Activated T-cell treated with anti-CD3 and anti-CD28 coated beads, Interleukin-2, amount 50 U/mL, for 4 hours (primary cell): ENCODE data around the gene EIF3L. TPM values are rescaled to one million over a fixed set of nuclear protein-coding genes. Genes with fewer than 3 reads are reported as not detected.

ENCODE experiments used
- ATAC-seq, 2 donors: fragments of 200-7000 bp; cut with Tn5 transposase; one replicate each; pipeline ENCODE4 v1.10.0; 2021
- DNase-seq: peaks from one replicate; pipeline ENCODE4 v3.0.0-alpha.2; 2020
- H3K27me3 Mint-ChIP-seq: one replicate; pipeline ENCODE4 v1.8.0; 2021; ENCODE audit warnings: low read depth, mixed read lengths
- H3K36me3 Mint-ChIP-seq: one replicate; pipeline ENCODE4 v1.8.0; 2022; ENCODE audit warnings: mixed read lengths; ENCODE audit not compliant: insufficient read depth
- H3K4me1 Mint-ChIP-seq: one replicate; pipeline ENCODE4 v1.8.0; 2021; ENCODE audit warnings: low read depth, mixed read lengths
- H3K4me3 Mint-ChIP-seq: one replicate; pipeline ENCODE4 v1.8.0; 2021; ENCODE audit warnings: mild to moderate bottlenecking, moderate library complexity, mixed read lengths
- H3K9me3 Mint-ChIP-seq: one replicate; pipeline ENCODE4 v1.8.0; 2021; ENCODE audit warnings: mixed read lengths
- total RNA-seq, 3 donors: library from RNA; stranded (reverse); gene quantifications; one replicate each; pipeline ENCODE4 v1.2.1, GENCODE V29; 2021

EIF3L gene
- total RNA-seq, 3 donors from 2014 or later: 448 to 518 (median 461) TPM

- no peak for ATAC-seq
These were observed 67.1 kb downstream of the EIF3L start for GRCh38 chr22:37916311-37916710.

GRCh38 chr22:37917874-37918548, 68.8 kb downstream of the EIF3L start:
- Mint-ChIP-seq H3K36me3 (peaks cover 5% of the 10 kb centered on the region), H3K27me3 (no peaks in the 10 kb centered on the region), H3K4me1 (peaks cover 5% of the 10 kb centered on the region), H3K9me3 (no peaks in the 10 kb centered on the region), H3K4me3 (no peak overlapping the region)
- no peak for DNase-seq
- no peak for ATAC-seq

More at GRCh38 chr22:37916311-37916710, 67.1 kb downstream of the EIF3L start:
- no peak overlapping the region for H3K4me3 Mint-ChIP-seq
- no peaks in the 10 kb centered on the region for H3K27me3 Mint-ChIP-seq
- peaks cover 8% of the 10 kb centered on the region for H3K4me1 Mint-ChIP-seq
- H3K9me3 Mint-ChIP-seq: no peaks in the 10 kb centered on the region
- DNase-seq: no peak
- peaks cover 5% of the 10 kb centered on the region for H3K36me3 Mint-ChIP-seq

- DNase-seq: no peak
- no peaks in the 10 kb centered on the region for H3K9me3 Mint-ChIP-seq
- peaks cover 5% of the 10 kb centered on the region for H3K36me3 Mint-ChIP-seq
- H3K4me1 Mint-ChIP-seq: peaks cover 5% of the 10 kb centered on the region
- no peak overlapping the region for H3K4me3 Mint-ChIP-seq
- no peak for ATAC-seq
- H3K27me3 Mint-ChIP-seq: no peaks in the 10 kb centered on the region
These were observed 69.5 kb downstream of the EIF3L start for GRCh38 chr22:37918580-37919270.

- ATAC-seq (no peak), DNase-seq (no peak)
- Mint-ChIP-seq H3K4me1 (peaks cover 5% of the 10 kb centered on the region), H3K36me3 (peaks cover 5% of the 10 kb centered on the region), H3K4me3 (peak overlapping the region; percentile 53), H3K27me3 (no peaks in the 10 kb centered on the region), H3K9me3 (no peaks in the 10 kb centered on the region)
These were observed 70.9 kb downstream of the EIF3L start for GRCh38 chr22:37920126-37920525.

GRCh38 chr22:37922191-37922590, 73.0 kb downstream of the EIF3L start:
- DNase-seq: no peak
- Mint-ChIP-seq H3K27me3 (no peaks in the 10 kb centered on the region), H3K9me3 (no peaks in the 10 kb centered on the region), H3K4me1 (peaks cover 5% of the 10 kb centered on the region), H3K36me3 (peaks cover 3% of the 10 kb centered on the region), H3K4me3 (no peak overlapping the region)
- no peak for ATAC-seq

DNA sequence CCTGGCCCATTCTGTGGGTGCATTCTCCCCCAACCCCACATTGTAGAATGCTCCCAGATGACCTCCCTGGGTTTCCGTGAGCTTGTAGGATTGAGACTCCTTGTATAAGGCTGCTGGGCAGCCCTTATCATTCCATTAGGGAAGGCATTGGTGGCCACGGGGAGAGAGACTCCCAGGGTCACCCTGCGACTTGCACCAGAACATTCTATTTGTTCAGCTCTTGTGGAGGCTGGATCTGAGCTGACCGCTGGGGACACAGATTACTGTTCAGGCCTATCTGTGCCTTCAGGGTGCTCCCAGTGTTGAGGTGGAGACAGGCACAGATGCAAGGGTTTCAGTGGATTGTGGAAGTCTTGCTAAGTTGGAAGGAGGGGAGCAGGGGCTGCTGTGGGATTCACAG, 74.7 kb downstream of the EIF3L start:
- no peaks in the 10 kb centered on the region for H3K27me3 Mint-ChIP-seq
- peaks cover 3% of the 10 kb centered on the region for H3K36me3 Mint-ChIP-seq
- DNase-seq: no peak
- ATAC-seq: no peak
- no peak overlapping the region for H3K4me3 Mint-ChIP-seq
- H3K4me1 Mint-ChIP-seq: peaks cover 5% of the 10 kb centered on the region
- H3K9me3 Mint-ChIP-seq: no peaks in the 10 kb centered on the region

DNA sequence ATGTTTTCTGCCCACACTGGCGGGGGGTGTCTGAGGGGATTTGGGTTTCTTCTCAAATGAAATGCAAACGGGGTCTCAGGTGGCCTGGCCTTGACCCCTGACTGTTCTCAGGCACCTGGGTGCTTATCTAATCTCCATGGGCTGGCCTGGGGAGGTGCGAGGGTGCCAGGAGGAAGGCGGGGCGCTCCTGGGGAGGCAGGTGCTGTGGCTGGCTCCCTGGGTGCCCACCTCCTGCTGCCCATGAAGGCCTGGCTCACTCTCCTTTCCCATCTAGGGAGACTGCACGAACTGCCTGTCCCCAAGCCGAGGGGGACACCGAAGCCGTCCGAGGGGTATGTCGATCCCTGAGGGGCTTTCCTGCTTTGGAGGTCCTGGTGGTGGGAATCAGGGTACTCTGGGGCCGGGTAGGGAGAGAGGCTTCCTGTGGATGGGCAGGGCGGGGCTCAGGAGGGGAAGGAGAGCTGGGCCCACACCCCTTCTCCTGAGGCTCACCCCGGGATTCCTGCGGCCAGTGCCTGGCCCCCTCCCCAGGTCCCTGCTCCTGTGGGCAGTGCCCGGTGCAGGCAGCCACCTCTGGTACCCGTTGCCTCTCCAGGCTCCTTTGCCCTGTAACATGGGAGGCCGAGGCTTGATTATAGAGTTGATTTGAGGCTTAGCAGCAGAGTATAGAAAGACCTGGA, 75.3 kb downstream of the EIF3L start:
- ATAC-seq: no peak
- H3K4me1 Mint-ChIP-seq: peaks cover 5% of the 10 kb centered on the region
- peaks cover 3% of the 10 kb centered on the region for H3K36me3 Mint-ChIP-seq
- H3K9me3 Mint-ChIP-seq: no peaks in the 10 kb centered on the region
- no peaks in the 10 kb centered on the region for H3K27me3 Mint-ChIP-seq
- no peak overlapping the region for H3K4me3 Mint-ChIP-seq
- no peak for DNase-seq

DNA sequence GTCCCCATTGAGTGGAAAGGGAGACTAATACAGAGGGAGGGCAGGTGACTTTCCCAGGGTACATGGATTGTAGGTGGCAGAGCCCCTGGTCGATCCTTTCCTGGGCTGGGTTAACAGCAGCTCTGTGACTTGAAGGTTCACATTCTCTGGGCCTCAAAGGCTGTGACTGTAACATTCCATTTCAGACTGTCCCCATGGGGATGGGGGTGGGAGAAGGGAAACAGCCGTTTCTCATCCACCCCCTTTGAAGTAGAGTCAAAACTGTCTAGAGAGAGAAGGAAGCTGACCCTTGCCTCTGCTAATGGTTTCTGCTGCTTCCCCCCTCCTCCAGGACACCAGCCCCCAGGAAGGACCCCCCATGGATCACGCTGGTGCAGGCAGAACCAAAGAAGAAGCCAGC, 76.1 kb downstream of the EIF3L start:
- H3K36me3 Mint-ChIP-seq: peaks cover 3% of the 10 kb centered on the region
- peaks cover under 1% of the 10 kb centered on the region for H3K4me1 Mint-ChIP-seq
- no peaks in the 10 kb centered on the region for H3K9me3 Mint-ChIP-seq
- no peak overlapping the region for H3K4me3 Mint-ChIP-seq
- ATAC-seq: no peak
- no peaks in the 10 kb centered on the region for H3K27me3 Mint-ChIP-seq
- no peak for DNase-seq

DNA sequence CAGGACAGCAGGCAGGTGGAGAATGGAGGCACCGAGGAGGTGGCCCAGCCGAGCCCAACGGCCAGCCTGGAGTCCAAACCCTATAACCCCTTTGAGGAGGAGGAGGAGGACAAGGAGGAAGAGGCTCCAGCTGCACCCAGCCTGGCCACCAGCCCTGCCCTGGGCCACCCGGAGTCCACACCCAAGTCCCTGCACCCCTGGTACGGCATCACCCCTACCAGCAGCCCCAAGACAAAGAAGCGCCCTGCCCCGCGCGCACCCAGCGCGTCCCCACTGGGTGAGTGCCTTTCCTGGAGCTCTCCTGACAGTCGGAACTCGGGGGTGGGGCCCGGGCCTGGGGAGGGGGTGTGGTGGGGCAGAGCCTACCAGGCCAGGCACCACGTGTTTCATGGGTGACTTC, 76.5 kb downstream of the EIF3L start:
- no peaks in the 10 kb centered on the region for H3K9me3 Mint-ChIP-seq
- ATAC-seq: no peak

DNA sequence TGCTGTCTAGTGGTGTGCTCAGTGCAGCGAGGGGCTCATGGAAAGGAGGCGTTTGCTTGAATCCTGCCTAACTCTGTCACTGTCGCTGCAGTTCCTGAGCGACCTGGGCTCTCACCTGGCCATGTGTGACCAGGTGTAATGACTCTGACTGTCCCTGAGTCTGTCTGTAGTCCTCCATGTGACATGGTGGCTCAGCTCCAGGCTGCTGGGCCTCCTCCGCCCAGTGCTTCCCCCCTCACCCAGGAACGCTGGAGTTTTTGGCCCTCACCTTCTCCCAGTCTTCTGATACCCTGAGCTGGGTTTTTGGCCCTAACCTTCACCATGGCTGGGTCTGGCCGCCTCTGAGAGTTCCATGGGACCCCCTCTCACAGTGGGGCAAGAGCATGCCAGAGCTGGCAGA, 77.1 kb downstream of the EIF3L start:
- DNase-seq (no peak), ATAC-seq (no peak)
- Mint-ChIP-seq H3K4me1 (no peaks in the 10 kb centered on the region), H3K4me3 (no peak overlapping the region), H3K36me3 (peaks cover 3% of the 10 kb centered on the region), H3K9me3 (no peaks in the 10 kb centered on the region), H3K27me3 (no peaks in the 10 kb centered on the region)

More for the DNA sequence above, 76.5 kb downstream of the EIF3L start:
- Mint-ChIP-seq H3K36me3 (peaks cover 3% of the 10 kb centered on the region), H3K4me1 (no peaks in the 10 kb centered on the region), H3K4me3 (no peak overlapping the region), H3K27me3 (no peaks in the 10 kb centered on the region)
- DNase-seq: no peak

DNA sequence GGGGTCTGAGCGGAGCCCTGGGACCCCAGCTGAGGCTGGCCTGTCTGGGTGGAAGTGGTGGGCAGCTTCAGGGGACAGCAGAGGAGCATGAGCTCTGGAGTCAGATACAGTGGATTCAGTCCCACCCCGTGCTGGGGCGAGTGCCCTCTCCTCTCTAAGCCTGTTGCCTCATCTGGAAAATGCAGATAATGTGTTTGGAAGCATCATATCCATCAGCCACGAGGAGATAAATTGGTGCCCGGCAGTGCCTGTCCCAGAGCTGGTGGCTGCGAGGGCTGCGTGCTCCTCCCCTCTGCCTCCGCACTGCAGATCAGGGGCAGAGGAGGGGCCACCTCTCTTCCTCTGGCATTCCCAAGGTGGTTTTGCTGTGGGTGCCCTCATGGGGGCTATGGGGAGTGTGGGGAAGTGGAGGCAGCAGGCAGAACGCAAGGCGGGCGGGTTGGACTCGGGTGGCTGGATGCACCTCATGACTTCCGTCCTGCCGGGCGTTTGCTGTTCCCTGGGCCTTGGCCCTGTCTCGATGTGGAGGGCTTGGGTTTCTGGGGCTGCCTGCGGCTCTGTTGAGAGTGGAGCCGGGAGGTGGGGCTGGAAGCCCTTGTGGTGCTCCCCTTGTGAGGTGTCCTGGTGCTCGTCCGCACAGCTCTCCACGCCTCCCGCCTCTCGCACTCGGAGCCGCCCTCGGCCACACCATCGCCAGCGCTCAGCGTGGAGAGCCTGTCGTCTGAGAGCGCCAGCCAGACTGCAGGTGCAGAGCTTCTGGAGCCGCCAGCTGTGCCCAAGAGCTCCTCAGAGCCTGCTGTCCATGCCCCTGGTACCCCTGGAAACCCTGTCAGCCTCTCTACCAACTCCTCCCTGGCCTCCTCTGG, 77.8 kb downstream of the EIF3L start:
- no peaks in the 10 kb centered on the region for H3K9me3 Mint-ChIP-seq
- ATAC-seq (no peak), DNase-seq (no peak)
- H3K4me3 Mint-ChIP-seq: no peak overlapping the region
- peaks cover 3% of the 10 kb centered on the region for H3K36me3 Mint-ChIP-seq
- no peaks in the 10 kb centered on the region for H3K27me3 Mint-ChIP-seq
- no peaks in the 10 kb centered on the region for H3K4me1 Mint-ChIP-seq

DNA sequence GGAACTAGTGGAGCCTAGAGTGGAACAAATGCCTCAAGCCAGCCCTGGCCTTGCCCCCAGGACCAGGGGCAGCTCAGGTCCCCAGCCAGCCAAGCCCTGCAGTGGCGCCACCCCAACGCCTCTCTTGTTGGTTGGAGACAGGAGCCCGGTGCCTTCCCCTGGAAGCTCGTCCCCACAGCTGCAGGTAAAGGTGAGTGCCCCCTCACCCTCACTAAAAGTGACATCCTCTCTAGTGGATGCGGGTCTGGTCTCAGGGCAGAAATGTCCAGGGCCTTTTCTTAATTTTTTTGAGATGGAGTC, 78.4 kb downstream of the EIF3L start:
- H3K4me1 Mint-ChIP-seq: no peaks in the 10 kb centered on the region
- H3K9me3 Mint-ChIP-seq: no peaks in the 10 kb centered on the region
- H3K27me3 Mint-ChIP-seq: no peaks in the 10 kb centered on the region
- H3K36me3 Mint-ChIP-seq: peaks cover 3% of the 10 kb centered on the region
- no peak for DNase-seq
- ATAC-seq: no peak
- no peak overlapping the region for H3K4me3 Mint-ChIP-seq

GRCh38 chr22:37929390-37929789, 80.2 kb downstream of the EIF3L start:
- H3K4me1 Mint-ChIP-seq: peaks cover 8% of the 10 kb centered on the region
- DNase-seq (no peak), ATAC-seq (no peak)
- no peak overlapping the region for H3K4me3 Mint-ChIP-seq
- H3K9me3 Mint-ChIP-seq: no peaks in the 10 kb centered on the region
- peaks cover 5% of the 10 kb centered on the region for H3K36me3 Mint-ChIP-seq
- H3K27me3 Mint-ChIP-seq: no peaks in the 10 kb centered on the region

- Mint-ChIP-seq H3K4me1 (peaks cover 8% of the 10 kb centered on the region), H3K36me3 (peaks cover 5% of the 10 kb centered on the region), H3K4me3 (no peak overlapping the region), H3K27me3 (no peaks in the 10 kb centered on the region), H3K9me3 (no peaks in the 10 kb centered on the region)
- DNase-seq (no peak), ATAC-seq (no peak)
These were observed 81.2 kb downstream of the EIF3L start for GRCh38 chr22:37930270-37930951.
